NCI-H2107 treated with DMSO at 0.1 percent for 48 hours (cell line): ENCODE data around the gene AMZ1.
A peak's percentile ranks its signal among the peaks of the same experiment; 100 is the strongest.
"Not testable (repeated sequence)": the region's sequence is repeated elsewhere in the genome, so short reads cannot be mapped to it uniquely, and the experiment has no call there.

Source experiments
- DNase-seq: peaks from one replicate; lab custom pipeline; 2025; ENCODE audit not compliant: unreplicated experiment; lab: John Stamatoyannopoulos, UW

AMZ1 gene

GRCh38 chr7:2709553-2710285, 21.7 kb downstream of the AMZ1 start:
- DNase-seq = peak; percentile 36

- DNase-seq = no peak
Measured at GRCh38 chr7:2710286-2710655, 22.3 kb downstream of the AMZ1 start.

GRCh38 chr7:2710901-2711551, 23.0 kb downstream of the AMZ1 start:
- no peak for DNase-seq

- DNase-seq = no peak
Measured at GRCh38 chr7:2711895-2712675, 24.1 kb downstream of the AMZ1 start.

- no peak for DNase-seq
Measured at GRCh38 chr7:2713370-2713769, 25.4 kb downstream of the AMZ1 start.

- no peak for DNase-seq
Measured at GRCh38 chr7:2713978-2714377, 26.0 kb downstream of the AMZ1 start.

- no peak for DNase-seq
Measured at GRCh38 chr7:2714636-2715035, 26.6 kb downstream of the AMZ1 start.

- DNase-seq = no peak
Measured at GRCh38 chr7:2715341-2716231, 27.6 kb downstream of the AMZ1 start.

GRCh38 chr7:2716488-2716887, 28.5 kb downstream of the AMZ1 start:
- no peak for DNase-seq

- no peak for DNase-seq
Measured at GRCh38 chr7:2716906-2717292, 28.9 kb downstream of the AMZ1 start.

GRCh38 chr7:2717293-2718261, 29.6 kb downstream of the AMZ1 start:
- DNase-seq = no peak

- no peak for DNase-seq
Measured at GRCh38 chr7:2718296-2718965, 30.4 kb downstream of the AMZ1 start.

GRCh38 chr7:2719007-2719406, 31.0 kb downstream of the AMZ1 start:
- DNase-seq = no peak

GRCh38 chr7:2720024-2720423, 32.0 kb downstream of the AMZ1 start:
- no peak for DNase-seq

GRCh38 chr7:2721842-2722241, 33.8 kb downstream of the AMZ1 start:
- DNase-seq = no peak

GRCh38 chr7:2722591-2722990, 34.6 kb downstream of the AMZ1 start:
- no peak for DNase-seq

GRCh38 chr7:2723138-2723850, 35.3 kb downstream of the AMZ1 start:
- DNase-seq = no peak

GRCh38 chr7:2724036-2724435, 36.0 kb downstream of the AMZ1 start:
- not testable (repeated sequence) for DNase-seq
